A549 treated with Hydrocortisone at 1 μM for 4 hours (cell line): ENCODE measurements around the gene SPEN. TPM values are rescaled to one million over a fixed set of nuclear protein-coding genes. Genes with fewer than 3 reads are reported as not detected.

Source experiments
- total RNA-seq: library from RNA; stranded (reverse); fragments of 200-300 nt; extraction: Qiagen RNA extraction; gene quantifications from 5 replicates; pipeline ENCODE4 v1.2.3, GENCODE V29; 2022

SPEN gene
- 34.2 to 46.9 TPM (median 38.3 TPM) in 5 replicates for total RNA-seq

GRCh38 chr1:15847100-15847892 is at the start of gene SPEN:
TSS of gene SPEN (plus strand) at chr1:15847707. CDS start at chr1:15848068, 361 bp downstream.

GRCh38 chr1:15807549-15807948 is 40.0 kb upstream of the SPEN start, which contains the start of gene UQCRHL:
TSS of gene UQCRHL (minus strand) at chr1:15807649. CDS start at chr1:15807649, 0 bp downstream.

GRCh38 chr1:15975805-15976680 is 128.5 kb downstream of the SPEN start, which contains the start of gene ZBTB17:
TSS of gene ZBTB17 (minus strand) at chr1:15976101. CDS start at chr1:15948495, 27,606 bp downstream.

Other genes starting within 250 kb of the SPEN start
- 6.0 to 9.3 TPM (median 8.4 TPM) in 5 replicates for gene DDI2, start 230.2 kb upstream of the SPEN start, total RNA-seq
- gene PLEKHM2, start 163.4 kb upstream of the SPEN start, total RNA-seq, result 23.0 to 26.5 TPM (median 24.1 TPM) in 5 replicates
- gene SLC25A34, start 111.4 kb upstream of the SPEN start, total RNA-seq, result 0.07 to 0.42 TPM (median 0.24 TPM) in 5 replicates
- not detected in 5 replicates for gene TMEM82, start 105.2 kb upstream of the SPEN start, total RNA-seq
- 19.6 to 33.7 TPM (median 26.9 TPM) in 5 replicates for gene FBLIM1, start 88.9 kb upstream of the SPEN start, total RNA-seq
- 5.9 to 8.7 TPM (median 6.2 TPM) in 5 replicates for gene UQCRHL, start 40.1 kb upstream of the SPEN start, total RNA-seq
- gene ZBTB17, start 128.4 kb downstream of the SPEN start, total RNA-seq, result 10.2 to 12.9 TPM (median 11.9 TPM) in 5 replicates
- gene SRARP, start 156.5 kb downstream of the SPEN start, total RNA-seq, result not detected in 5 replicates
- gene HSPB7, start 170.3 kb downstream of the SPEN start, total RNA-seq, result 0.05 to 0.14 TPM (median 0.07 TPM) in 4 of 5 replicates, not detected in the other
- gene CLCNKA, start 174.3 kb downstream of the SPEN start, total RNA-seq, result 0.03 to 0.06 TPM (median 0.06 TPM) in 3 of 5 replicates, not detected in the others
- 0.07 to 0.08 TPM in 2 of 5 replicates, not detected in the others for gene CLCNKB, start 196.1 kb downstream of the SPEN start, total RNA-seq
- gene FAM131C, start 225.9 kb downstream of the SPEN start, total RNA-seq, result 13.8 to 19.9 TPM (median 17.8 TPM) in 5 replicates